Measurements from ENCODE around the gene RRP1. TPM values are rescaled to one million over a fixed set of nuclear protein-coding genes. Genes with fewer than 3 reads are reported as not detected.

The RRP1 gene
- polyA plus RNA-seq (ENCODE audit: insufficient read length in 3 of 3), result 10 to 100 TPM; 26.6 to 28.0 (median 26.8) TPM

GRCh38 chr21:43789276-43790009 lies at the start of gene RRP1:
TSS of gene RRP1 (plus strand) at chr21:43789577. CDS start at chr21:43789630, 53 bp downstream.
- DNase-seq (ENCODE audit: low read depth in 3 of 3, low spot score in 2 of 3), result peak; percentile 63 to 86 (median 82)

GRCh38 chr21:43739621-43740435 lies 49.5 kb upstream of the RRP1 start:
- DNase-seq (ENCODE audit: low read depth in 3 of 3, low spot score in 2 of 3), result no peak

GRCh38 chr21:43740497-43741156 lies 48.8 kb upstream of the RRP1 start:
- DNase-seq (ENCODE audit: low read depth in 3 of 3, low spot score in 2 of 3), result peak in 1 of 3 donors; percentile 59

- DNase-seq (ENCODE audit: low read depth in 3 of 3, low spot score in 2 of 3), result no peak
These were observed 47.8 kb upstream of the RRP1 start for GRCh38 chr21:43741423-43742096.

GRCh38 chr21:43743947-43744346 lies 45.4 kb upstream of the RRP1 start:
- no peak for DNase-seq (ENCODE audit: low read depth in 3 of 3, low spot score in 2 of 3)

GRCh38 chr21:43744725-43745124 lies 44.7 kb upstream of the RRP1 start:
- DNase-seq (ENCODE audit: low read depth in 3 of 3, low spot score in 2 of 3), result no peak

- no peak for DNase-seq (ENCODE audit: low read depth in 3 of 3, low spot score in 2 of 3)
These were observed 43.4 kb upstream of the RRP1 start for GRCh38 chr21:43745772-43746517.

GRCh38 chr21:43748622-43749021 lies 40.8 kb upstream of the RRP1 start:
- DNase-seq (ENCODE audit: low read depth in 3 of 3, low spot score in 2 of 3), result no peak

- DNase-seq (ENCODE audit: low read depth in 3 of 3, low spot score in 2 of 3), result no peak
These were observed 39.6 kb upstream of the RRP1 start for GRCh38 chr21:43749651-43750262.

GRCh38 chr21:43750339-43751033 lies 38.9 kb upstream of the RRP1 start:
- no peak for DNase-seq (ENCODE audit: low read depth in 3 of 3, low spot score in 2 of 3)

- DNase-seq (ENCODE audit: low read depth in 3 of 3, low spot score in 2 of 3), result no peak
These were observed 37.3 kb upstream of the RRP1 start for GRCh38 chr21:43751955-43752591.

GRCh38 chr21:43752758-43753438 lies 36.5 kb upstream of the RRP1 start:
- no peak for DNase-seq (ENCODE audit: low read depth in 3 of 3, low spot score in 2 of 3)

- DNase-seq (ENCODE audit: low read depth in 3 of 3, low spot score in 2 of 3), result no peak
These were observed 36.0 kb upstream of the RRP1 start for GRCh38 chr21:43753439-43753799.

- no peak for DNase-seq (ENCODE audit: low read depth in 3 of 3, low spot score in 2 of 3)
These were observed 34.2 kb upstream of the RRP1 start for GRCh38 chr21:43754948-43755781.

- no peak for DNase-seq (ENCODE audit: low read depth in 3 of 3, low spot score in 2 of 3)
These were observed 33.4 kb upstream of the RRP1 start for GRCh38 chr21:43755820-43756594.

GRCh38 chr21:43757601-43758000 lies 31.8 kb upstream of the RRP1 start:
- no peak for DNase-seq (ENCODE audit: low read depth in 3 of 3, low spot score in 2 of 3)

Measured in right renal cortex interstitium (tissue), 3 donors.